GM19099 (cell line): ENCODE results near the gene ZEB1.

Experiments used
- POLR2A ChIP-seq: IDR thresholded peaks from 3 replicates; pipeline ENCODE4 v1.6.1; 2011; ENCODE audit warnings: low read depth; ENCODE audit not compliant: insufficient read length; ENCODE audit errors: extremely low read depth

The ZEB1 gene

DNA sequence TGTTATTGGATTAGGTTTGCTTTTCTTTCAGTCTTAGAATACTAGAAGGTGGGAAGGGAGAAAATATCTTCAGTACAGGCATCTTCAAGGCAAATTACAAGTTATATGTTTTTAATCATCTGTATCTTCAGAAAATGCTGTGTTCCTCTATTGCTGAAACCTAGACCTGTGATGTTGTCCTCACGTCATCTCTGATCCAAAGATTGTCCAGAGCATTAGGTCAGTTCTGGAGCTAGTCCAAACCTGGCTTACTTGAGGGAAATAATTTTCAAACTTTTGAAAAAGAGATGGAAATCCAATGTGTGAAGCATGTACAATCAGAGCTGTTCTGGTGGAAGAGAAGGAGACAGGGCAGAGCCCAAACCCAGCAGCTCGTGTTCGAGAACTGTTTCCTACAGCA is 217.3 kb downstream of the ZEB1 start:
- no peak for TF ChIP-seq POLR2A

DNA sequence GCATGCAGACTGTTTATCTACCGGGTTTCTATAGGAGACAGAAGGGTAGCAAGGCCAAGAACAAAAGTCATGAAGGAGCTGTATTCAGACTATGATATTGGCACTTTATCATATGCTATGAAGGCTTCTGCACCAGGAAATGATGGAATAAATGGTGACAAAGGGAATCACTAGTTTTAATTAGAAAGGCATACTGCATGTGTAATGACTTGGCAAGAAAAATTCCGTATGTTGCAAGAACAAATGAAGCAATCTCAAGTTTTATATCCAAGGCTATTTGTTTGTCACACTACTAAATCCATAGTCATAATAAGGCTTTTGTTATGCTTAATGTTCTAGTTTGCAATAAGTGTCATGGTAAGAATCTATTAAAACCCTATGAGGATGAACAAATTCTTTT is 230.9 kb downstream of the ZEB1 start:
- TF ChIP-seq POLR2A = no peak

DNA sequence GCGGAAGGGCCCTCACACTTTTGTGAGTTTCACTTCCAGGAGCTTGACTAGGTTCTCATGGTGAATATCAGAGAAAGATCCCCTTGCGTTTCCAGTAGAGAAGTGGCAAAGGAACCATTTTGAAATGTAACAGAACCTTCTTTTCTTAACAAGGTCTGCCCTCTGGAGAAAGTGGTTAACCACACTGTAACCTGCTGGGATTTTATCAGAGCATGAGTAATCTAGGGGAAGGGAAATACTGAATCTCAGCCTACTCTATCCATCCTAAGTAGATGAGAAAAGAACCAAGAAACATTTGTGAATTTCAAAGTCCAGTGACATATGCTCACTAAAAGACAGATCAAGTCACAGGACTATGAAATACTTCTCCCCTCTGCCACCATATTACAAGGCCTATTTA is 235.5 kb downstream of the ZEB1 start:
- TF ChIP-seq POLR2A = no peak

DNA sequence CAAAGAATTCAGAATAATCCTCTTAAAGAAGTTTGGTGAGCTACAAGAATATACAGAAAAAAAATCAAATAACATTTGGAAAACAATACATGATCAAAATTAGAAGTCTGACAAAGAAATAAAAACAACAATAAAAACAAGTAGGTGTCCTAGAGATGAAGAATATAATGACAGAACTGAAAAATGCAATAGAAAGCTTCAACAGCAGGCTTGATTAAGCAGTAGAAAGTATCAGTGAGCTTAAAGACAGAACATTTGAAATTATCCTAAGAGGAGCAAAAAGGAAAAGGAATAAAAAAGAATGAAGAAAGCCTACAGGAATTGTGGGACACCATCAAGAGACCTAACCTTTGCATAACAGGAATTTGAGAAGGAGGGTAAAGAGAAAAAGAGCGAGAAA is 238.8 kb downstream of the ZEB1 start:
- no peak for TF ChIP-seq POLR2A

DNA sequence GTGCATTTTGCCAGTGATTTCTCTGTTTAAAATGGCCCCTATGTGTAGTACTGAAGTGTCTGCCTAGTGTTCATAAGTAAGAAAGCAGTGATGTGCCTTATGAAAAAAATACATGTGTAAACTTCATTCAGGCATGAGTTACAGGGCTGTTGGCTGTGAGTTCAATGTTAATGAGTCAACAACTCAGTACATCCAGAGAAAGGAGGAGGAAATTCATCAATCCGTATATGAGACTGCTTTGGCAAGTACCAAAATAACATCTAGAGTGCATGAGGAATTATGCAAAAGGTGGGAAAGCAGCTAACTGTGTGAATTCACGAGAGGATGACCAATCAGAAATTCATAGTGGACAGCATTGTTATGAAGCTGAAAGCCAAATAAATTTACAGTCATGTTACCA is 255.6 kb downstream of the ZEB1 start:
- no peak for TF ChIP-seq POLR2A

DNA sequence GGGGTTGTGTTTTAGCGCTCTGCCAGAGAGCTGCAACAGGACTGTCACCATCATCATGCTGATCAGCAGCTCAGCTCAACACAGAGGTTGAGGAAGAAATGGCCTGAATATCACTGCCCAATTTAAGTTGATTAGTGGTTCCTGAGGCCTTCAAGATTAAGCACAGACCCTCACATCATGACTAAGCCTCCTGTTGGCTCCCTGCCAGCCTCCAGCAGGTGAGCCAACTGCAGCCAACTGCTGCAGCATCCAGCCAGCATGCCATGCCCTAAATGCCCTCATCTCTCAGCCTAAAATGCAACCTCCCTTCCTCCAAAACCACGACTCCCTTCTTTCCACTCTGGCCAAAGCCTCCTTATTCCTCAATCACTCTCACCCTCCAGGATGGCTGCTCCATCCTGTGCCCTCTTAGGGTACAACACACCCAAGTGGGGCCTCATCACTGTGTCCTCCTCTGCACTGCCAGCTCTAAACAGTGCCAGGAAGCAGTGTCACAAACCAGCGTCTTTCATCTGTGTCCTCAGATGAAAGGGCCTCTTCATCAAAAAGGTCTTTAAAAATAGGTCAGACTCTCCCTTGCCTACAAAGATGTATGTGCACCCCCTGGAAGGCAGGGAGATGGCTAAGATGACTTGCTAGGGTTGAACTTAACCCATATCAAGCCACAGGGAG is 259.3 kb downstream of the ZEB1 start:
- no peak for TF ChIP-seq POLR2A

DNA sequence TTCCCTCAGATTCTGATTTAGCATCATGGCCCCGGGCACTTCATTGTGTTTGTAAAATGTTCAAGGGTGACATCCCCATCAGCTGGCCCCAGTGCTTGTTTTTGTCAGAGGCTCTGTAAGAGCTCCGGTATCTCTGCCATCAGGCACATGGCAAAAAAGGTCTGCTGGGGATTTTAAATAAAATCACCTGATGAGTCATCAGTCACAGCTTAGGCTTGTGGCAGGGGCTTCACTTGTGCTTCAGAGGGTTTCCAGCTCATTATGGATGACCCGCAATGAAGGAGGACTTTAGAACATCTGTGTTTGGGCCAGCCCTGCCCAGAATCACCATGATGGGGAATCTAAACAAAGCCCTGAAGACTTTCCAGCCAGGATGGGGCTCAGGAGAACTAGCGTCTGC is 259.9 kb downstream of the ZEB1 start:
- no peak for TF ChIP-seq POLR2A
